ENCODE results near the gene KIAA0825.

- TF ChIP-seq, protein P1, sequence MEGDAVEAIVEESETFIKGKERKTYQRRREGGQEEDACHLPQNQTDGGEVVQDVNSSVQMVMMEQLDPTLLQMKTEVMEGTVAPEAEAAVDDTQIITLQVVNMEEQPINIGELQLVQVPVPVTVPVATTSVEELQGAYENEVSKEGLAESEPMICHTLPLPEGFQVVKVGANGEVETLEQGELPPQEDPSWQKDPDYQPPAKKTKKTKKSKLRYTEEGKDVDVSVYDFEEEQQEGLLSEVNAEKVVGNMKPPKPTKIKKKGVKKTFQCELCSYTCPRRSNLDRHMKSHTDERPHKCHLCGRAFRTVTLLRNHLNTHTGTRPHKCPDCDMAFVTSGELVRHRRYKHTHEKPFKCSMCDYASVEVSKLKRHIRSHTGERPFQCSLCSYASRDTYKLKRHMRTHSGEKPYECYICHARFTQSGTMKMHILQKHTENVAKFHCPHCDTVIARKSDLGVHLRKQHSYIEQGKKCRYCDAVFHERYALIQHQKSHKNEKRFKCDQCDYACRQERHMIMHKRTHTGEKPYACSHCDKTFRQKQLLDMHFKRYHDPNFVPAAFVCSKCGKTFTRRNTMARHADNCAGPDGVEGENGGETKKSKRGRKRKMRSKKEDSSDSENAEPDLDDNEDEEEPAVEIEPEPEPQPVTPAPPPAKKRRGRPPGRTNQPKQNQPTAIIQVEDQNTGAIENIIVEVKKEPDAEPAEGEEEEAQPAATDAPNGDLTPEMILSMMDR (conservative IDR thresholded peaks at IDR 0.05), result no peak
- TF ChIP-seq EZH2 (IDR thresholded peaks at IDR 0.05; ENCODE audit: low read depth), result no peak
These were observed 425.6 kb downstream of the KIAA0825 start for GRCh38 chr5:94192658-94193391.
